ENCODE data around the gene LPAR4. TPM values are rescaled to one million over a fixed set of nuclear protein-coding genes. Genes with fewer than 3 reads are reported as not detected.

LPAR4 gene, protein sequence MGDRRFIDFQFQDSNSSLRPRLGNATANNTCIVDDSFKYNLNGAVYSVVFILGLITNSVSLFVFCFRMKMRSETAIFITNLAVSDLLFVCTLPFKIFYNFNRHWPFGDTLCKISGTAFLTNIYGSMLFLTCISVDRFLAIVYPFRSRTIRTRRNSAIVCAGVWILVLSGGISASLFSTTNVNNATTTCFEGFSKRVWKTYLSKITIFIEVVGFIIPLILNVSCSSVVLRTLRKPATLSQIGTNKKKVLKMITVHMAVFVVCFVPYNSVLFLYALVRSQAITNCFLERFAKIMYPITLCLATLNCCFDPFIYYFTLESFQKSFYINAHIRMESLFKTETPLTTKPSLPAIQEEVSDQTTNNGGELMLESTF
- not detected in 2 replicates for total RNA-seq

DNA sequence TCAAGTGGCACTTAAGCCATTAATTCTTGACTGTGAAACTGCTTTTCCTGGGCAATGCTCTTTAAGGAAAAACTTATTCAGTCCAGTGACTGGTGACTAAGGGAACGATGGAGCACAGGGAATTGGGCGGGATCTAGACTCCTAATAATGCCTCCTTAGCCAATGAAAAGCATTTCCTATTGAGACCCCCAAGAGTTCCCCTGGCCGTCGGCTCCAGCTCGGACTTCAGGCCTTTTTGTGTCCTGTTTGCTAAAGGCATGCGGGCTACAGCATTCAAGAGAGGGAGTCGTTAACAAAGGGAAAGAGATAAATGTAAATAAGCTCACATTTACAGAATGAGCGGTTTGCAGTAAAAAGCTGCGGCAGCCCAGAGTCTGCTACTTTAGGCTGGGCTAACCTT lies at the start of gene LPAR4:
Gene LPAR4, plus strand, starts transcription at position 232 of the 400 bp plus-strand sequence. CDS start 7,150 bp downstream, outside the sequence.

Other genes starting within 250 kb of the LPAR4 start
- 0.49 TPM in 1 of 2 replicates, not detected in the other for gene RTL3, start 88.4 kb upstream of the LPAR4 start, total RNA-seq
- not detected in 2 replicates for gene P2RY10, start 197.7 kb downstream of the LPAR4 start, total RNA-seq